IPS-15b (cell line): ENCODE results near the gene SLC6A19.

Experiments
- H3K27me3 ChIP-seq: one replicate; pipeline ENCODE4 v1.6.1; 2013; ENCODE audit warnings: low read length; ENCODE audit not compliant: control insufficient read depth, insufficient read depth
- H3K36me3 ChIP-seq: one replicate; pipeline ENCODE4 v1.6.1; 2013; ENCODE audit warnings: low read length; ENCODE audit not compliant: control insufficient read depth, insufficient read depth
- H3K4me1 ChIP-seq: one replicate; pipeline ENCODE4 v1.6.1; 2013; ENCODE audit warnings: mild to moderate bottlenecking, low read length; ENCODE audit not compliant: control insufficient read depth, insufficient read depth
- H3K4me3 ChIP-seq: one replicate; pipeline ENCODE4 v1.5.1; 2013; ENCODE audit warnings: low read depth, low read length
- H3K9ac ChIP-seq: one replicate; pipeline ENCODE4 v1.6.1; 2013; ENCODE audit warnings: low read depth, mild to moderate bottlenecking, low read length
- H3K9me3 ChIP-seq: one replicate; pipeline ENCODE4 v1.6.1; 2013; ENCODE audit warnings: mild to moderate bottlenecking, low read length; ENCODE audit not compliant: control insufficient read depth, insufficient read depth

Gene SLC6A19

DNA sequence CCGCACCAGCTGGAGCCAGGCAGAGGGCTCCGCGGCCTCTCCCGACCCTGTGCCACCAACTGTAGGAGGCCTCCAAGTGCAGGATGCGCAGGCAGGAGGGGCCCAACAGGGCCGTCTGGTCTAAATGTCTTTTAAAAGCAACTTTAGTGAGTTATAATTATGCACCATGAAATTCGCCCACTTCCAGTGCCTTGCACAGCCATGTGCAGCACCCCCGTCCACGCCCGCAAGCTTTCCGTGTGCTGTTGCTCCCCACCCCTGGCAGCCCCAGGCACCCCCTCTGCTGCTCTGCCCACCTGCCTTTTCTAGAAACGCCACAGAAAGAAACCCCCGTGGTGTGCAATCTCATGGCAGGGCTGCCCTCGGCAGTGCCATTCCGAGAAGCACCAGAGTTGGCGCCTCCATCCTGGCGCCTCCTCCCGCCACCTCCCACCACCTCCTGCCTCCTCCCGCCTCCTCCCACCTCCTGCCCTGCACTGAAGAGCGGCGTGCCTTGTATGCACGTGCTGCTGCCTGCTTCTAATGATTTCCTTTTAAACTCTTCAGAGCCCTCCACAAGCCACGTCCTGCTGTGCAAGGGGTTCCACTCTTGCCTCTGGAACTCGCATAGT, 16.3 kb downstream of the SLC6A19 start:
- Histone ChIP-seq H3K9me3 (no peaks in the 10 kb centered on the region), H3K27me3 (no peaks in the 10 kb centered on the region), H3K9ac (no peak overlapping the region), H3K36me3 (no peaks in the 10 kb centered on the region), H3K4me1 (no peaks in the 10 kb centered on the region), H3K4me3 (no peak overlapping the region)

- H3K4me3 ChIP-seq: no peak overlapping the region
- H3K27me3 ChIP-seq: no peaks in the 10 kb centered on the region
- no peaks in the 10 kb centered on the region for H3K9me3 ChIP-seq
- no peaks in the 10 kb centered on the region for H3K4me1 ChIP-seq
- H3K9ac ChIP-seq: no peak overlapping the region
- H3K36me3 ChIP-seq: no peaks in the 10 kb centered on the region
Observed at GRCh38 chr5:1218351-1219080, 17.1 kb downstream of the SLC6A19 start.

DNA sequence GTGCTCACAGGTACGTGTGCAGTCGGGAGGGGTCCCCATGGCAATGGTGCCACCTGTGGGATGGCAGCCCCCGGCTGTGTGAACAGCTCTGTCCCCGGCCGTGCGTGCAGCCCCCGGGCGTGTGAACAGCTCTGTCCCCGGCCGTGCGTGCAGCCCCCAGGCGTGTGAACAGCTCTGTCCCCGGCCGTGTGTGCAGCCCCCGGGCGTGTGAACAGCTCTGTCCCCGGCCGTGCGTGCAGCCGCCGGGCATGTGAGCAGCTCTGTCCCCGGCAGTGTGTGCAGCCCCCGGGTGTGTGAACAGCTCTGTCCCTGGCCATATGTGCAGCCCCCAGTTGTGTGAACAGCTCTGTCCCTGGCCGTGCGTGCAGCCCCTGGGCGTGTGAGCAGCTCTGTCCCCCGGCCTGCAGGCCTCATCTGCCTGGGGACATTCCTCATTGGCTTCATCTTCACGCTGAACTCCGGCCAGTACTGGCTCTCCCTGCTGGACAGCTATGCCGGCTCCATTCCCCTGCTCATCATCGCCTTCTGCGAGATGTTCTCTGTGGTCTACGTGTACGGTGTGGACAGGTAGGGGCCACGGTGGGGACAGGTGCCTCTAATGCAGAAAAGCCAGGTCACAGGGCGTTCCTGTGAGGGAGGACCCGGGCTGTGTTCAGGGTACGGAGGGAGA, 17.8 kb downstream of the SLC6A19 start:
- no peaks in the 10 kb centered on the region for H3K9me3 ChIP-seq
- no peaks in the 10 kb centered on the region for H3K36me3 ChIP-seq
- no peak overlapping the region for H3K9ac ChIP-seq
- H3K4me1 ChIP-seq: no peaks in the 10 kb centered on the region
- H3K4me3 ChIP-seq: no peak overlapping the region
- no peaks in the 10 kb centered on the region for H3K27me3 ChIP-seq

DNA sequence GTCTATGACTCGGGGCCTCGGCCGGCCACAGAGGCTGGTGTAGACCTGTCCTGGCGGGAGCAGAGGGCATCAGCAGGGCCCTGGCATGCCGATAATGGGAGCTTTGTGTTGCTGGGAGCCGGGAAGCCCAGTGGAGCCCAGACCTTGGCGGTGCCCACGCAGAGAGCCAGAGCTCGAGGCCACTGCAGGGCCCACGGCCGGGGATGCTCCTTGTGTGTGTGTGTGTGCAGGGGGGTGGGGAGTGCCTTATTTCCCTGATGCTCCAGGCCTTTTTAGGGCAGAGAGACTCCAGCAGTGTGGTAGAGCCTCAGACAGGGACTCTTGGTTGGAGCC, 18.3 kb downstream of the SLC6A19 start:
- Histone ChIP-seq H3K9ac (no peak overlapping the region), H3K4me3 (no peak overlapping the region), H3K27me3 (no peaks in the 10 kb centered on the region), H3K4me1 (no peaks in the 10 kb centered on the region), H3K9me3 (no peaks in the 10 kb centered on the region), H3K36me3 (no peaks in the 10 kb centered on the region)

DNA sequence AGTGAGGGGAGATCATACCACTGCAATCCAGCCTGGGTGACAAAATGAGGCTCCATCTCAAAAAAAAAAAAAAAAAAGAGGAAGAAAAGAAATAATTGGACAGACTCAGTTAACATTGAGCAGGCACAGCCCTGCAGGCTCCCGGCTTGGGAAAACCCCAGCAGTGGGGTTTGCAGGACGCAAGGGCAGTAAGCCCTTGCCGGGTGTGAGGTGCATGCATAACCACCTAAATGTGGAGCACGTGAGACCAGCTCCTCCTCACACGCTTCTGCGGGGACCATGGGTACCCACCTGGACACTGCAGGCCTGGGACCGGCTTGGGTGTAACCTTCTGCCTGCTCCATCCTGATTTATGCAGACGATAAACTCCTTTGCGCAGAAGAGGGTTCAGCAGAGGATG, 19.0 kb downstream of the SLC6A19 start:
- Histone ChIP-seq H3K4me1 (no peaks in the 10 kb centered on the region), H3K4me3 (no peak overlapping the region), H3K9ac (no peak overlapping the region), H3K9me3 (no peaks in the 10 kb centered on the region), H3K27me3 (no peaks in the 10 kb centered on the region), H3K36me3 (no peaks in the 10 kb centered on the region)

GRCh38 chr5:1220831-1221230, 19.4 kb downstream of the SLC6A19 start:
- H3K4me1 ChIP-seq: no peaks in the 10 kb centered on the region
- no peak overlapping the region for H3K4me3 ChIP-seq
- H3K36me3 ChIP-seq: no peaks in the 10 kb centered on the region
- no peak overlapping the region for H3K9ac ChIP-seq
- no peaks in the 10 kb centered on the region for H3K27me3 ChIP-seq
- H3K9me3 ChIP-seq: no peaks in the 10 kb centered on the region

DNA sequence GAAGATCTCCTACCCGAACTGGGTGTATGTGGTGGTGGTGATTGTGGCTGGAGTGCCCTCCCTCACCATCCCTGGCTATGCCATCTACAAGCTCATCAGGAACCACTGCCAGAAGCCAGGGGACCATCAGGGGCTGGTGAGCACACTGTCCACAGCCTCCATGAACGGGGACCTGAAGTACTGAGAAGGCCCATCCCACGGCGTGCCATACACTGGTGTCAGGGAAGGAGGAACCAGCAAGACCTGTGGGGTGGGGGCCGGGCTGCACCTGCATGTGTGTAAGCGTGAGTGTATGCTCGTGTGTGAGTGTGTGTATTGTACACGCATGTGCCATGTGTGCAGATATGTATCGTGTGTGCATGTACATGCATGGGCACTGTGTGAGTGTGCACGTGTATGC, 20.3 kb downstream of the SLC6A19 start:
- no peaks in the 10 kb centered on the region for H3K4me1 ChIP-seq
- no peaks in the 10 kb centered on the region for H3K9me3 ChIP-seq
- no peak overlapping the region for H3K9ac ChIP-seq
- H3K27me3 ChIP-seq: no peaks in the 10 kb centered on the region
- H3K36me3 ChIP-seq: no peaks in the 10 kb centered on the region
- H3K4me3 ChIP-seq: no peak overlapping the region

DNA sequence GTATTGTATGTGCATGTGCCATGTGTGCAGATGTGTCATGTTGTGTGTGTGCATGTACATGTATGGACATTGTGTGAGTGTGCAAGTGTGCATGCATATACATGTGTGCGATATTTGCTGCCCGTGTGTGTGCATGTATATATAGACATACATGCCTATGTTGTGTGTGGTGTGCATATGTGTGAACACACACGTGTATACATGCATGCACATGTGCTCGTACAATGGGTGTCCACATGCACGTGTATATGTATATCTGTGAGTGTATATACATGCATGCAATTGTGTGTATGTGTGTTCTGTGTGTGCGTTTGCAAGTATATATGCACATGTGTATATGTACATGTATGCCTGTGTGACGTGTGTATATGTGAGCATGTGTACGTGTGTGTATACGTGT, 20.8 kb downstream of the SLC6A19 start:
- no peaks in the 10 kb centered on the region for H3K27me3 ChIP-seq
- no peak overlapping the region for H3K4me3 ChIP-seq
- H3K36me3 ChIP-seq: no peaks in the 10 kb centered on the region
- H3K4me1 ChIP-seq: no peaks in the 10 kb centered on the region
- H3K9me3 ChIP-seq: no peaks in the 10 kb centered on the region
- H3K9ac ChIP-seq: no peak overlapping the region

GRCh38 chr5:1222621-1223277, 21.4 kb downstream of the SLC6A19 start:
- Histone ChIP-seq H3K9ac (no peak overlapping the region), H3K9me3 (no peaks in the 10 kb centered on the region), H3K4me3 (no peak overlapping the region), H3K36me3 (no peaks in the 10 kb centered on the region), H3K27me3 (no peaks in the 10 kb centered on the region), H3K4me1 (no peaks in the 10 kb centered on the region)

DNA sequence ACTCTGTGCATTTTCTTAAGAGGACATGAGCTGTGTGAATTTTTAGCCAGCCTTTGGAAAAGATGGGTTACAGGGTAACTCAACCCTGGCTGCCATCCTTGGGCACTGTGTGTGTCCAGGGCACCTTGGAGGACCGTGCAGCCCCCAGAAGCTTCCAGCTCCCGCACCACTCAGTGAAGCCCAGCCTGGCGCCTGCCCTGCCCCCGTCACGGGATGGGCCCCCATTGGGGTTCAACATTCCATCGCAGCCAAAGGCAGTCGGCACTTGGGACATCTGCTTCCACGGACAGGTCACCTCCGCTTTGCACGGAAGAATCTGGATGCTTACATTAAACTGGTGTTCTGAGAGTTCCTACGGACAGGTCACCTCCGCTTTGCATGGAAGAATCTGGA, 21.9 kb downstream of the SLC6A19 start:
- Histone ChIP-seq H3K4me1 (no peaks in the 10 kb centered on the region), H3K9ac (no peak overlapping the region), H3K36me3 (no peaks in the 10 kb centered on the region), H3K4me3 (no peak overlapping the region), H3K27me3 (no peaks in the 10 kb centered on the region), H3K9me3 (no peaks in the 10 kb centered on the region)

- Histone ChIP-seq H3K4me1 (no peaks in the 10 kb centered on the region), H3K4me3 (no peak overlapping the region), H3K36me3 (no peaks in the 10 kb centered on the region), H3K27me3 (no peaks in the 10 kb centered on the region), H3K9ac (no peak overlapping the region), H3K9me3 (no peaks in the 10 kb centered on the region)
Observed at GRCh38 chr5:1224631-1225030, 23.2 kb downstream of the SLC6A19 start.

DNA sequence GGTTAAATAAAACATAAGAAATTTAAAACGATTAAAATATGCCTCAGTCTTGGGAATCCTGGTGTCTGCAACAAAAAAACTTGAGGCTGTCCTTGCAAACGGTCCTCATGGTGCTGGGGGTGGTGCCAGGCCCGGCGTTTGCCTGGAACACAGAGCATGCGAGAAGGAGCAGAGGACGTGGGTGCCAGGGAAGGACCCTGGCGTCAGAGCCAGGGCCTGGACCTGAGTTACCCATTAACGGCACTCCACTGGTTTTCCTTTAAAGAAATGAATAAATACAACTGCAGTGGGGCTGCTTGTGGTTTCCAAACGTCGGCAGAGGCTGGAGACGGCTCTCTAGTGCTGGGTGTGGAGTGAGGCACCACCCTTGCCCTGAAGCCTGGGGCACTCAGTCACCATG, 23.7 kb downstream of the SLC6A19 start, which contains the start of gene SLC6A18:
Gene SLC6A18 (plus strand): TSS at position 301 of the 400 bp plus-strand sequence. CDS start 97 bp downstream, at position 398.
- H3K9me3 ChIP-seq: no peaks in the 10 kb centered on the region
- no peaks in the 10 kb centered on the region for H3K27me3 ChIP-seq
- H3K9ac ChIP-seq: no peak within 1 kb of the TSS
- H3K4me1 ChIP-seq: no peaks in the 10 kb centered on the region
- no peaks in the 10 kb centered on the region for H3K36me3 ChIP-seq
- no peak within 1 kb of the TSS for H3K4me3 ChIP-seq
